Measurements from ENCODE around the gene COG6.

The COG6 gene

DNA sequence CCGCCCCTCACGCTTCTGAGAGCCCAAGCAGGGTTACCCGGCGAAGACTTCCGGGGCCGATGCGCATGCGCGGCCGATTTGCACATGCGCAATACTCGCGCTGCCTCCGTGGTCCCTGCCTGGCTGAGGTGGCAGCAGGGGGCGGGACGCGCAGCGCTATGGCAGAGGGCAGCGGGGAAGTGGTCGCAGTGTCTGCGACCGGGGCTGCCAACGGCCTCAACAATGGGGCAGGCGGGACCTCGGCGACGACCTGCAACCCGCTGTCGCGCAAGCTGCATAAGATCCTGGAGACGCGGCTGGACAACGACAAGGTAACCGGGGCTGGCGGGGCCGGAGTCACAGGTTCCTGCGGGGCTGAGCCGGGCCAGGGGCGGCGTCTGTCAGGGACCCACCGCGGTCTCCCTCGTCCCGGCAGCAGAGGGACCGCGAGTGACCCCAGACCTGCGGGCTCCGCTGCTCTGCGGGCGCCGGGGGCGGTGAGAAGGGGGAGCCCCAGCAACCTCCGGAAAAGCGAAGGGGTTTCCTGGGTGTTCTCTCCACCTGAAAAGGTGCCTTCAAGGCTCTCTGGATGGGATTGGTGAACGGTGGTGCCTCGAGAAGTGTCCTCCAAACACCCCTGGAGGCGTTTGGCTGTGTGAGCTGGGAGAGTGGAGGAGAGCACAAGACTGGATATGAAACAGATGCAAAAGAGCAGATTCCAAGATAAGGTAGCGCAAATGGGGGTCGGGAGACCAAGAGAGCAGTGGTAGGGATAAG is at the start of gene COG6:
Gene COG6, plus strand, starts transcription at position 94 of the 756 bp plus-strand sequence. Its CDS starts 65 bp downstream, at position 159.
- peak; percentile 96 for DNase-seq (ENCODE audit: low read depth, low spot score)

GRCh38 chr13:39605677-39606320 is 49.7 kb upstream of the COG6 start:
- no peak for DNase-seq (ENCODE audit: low read depth, low spot score)

- DNase-seq (ENCODE audit: low read depth, low spot score): no peak
These were observed 47.6 kb upstream of the COG6 start for GRCh38 chr13:39607876-39608275.

DNA sequence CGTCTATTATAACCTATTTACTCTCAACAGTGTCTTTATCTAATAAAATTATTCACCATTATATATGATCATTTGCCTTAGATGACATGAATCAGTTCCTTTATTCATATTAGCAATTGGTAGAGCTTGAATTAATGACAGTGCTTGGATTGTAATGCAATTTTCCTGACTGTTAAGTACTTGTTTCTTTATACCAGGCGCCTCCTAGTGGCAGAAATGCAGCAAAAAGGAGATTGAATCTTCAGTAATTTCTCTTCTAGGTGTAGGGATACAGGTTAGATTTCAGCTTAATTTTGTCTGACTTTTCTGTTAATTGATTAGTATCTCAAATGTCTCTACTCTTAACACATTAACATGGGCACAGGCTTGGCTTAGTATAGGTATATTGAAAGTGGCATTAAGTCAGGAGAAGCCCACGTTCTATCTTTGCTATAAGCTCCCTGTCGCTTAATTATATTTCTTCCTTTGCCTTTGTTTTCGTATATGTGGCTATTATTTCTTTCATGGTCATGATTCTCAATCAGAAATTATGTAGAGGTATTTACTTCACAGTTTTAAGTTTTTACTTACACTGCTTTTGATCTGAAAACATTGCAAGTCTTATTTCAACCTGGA is 43.3 kb upstream of the COG6 start:
- DNase-seq (ENCODE audit: low read depth, low spot score): no peak

DNA sequence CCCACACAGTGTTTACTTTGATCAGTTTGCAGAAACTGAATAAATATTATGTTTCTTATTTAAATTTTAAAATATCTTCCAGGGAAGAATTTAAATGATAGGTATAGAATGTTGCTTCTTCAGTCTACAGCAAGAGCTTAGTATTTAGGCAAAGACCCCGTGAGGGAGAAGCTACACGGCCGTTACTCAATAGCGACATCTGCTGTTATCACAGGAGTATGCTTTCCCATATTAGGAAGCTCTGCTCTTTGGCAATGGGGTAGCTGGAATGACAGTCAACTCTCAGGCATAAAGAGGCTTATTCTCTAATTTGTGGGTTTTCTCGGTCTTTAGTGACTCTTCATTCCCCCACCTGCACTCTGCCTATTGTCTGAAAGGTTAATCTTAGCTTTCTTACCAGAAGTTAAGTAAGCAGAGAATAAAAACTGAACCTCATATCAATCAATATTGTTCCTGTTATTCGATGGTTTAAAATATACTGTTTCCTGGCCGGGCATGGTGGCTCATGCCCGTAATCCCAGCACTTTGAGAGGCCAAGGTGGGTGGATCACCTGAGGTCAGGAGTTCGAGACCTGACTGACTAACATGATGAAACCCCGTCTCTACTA is 39.3 kb upstream of the COG6 start:
- peak; percentile 45 for DNase-seq (ENCODE audit: low read depth, low spot score)

- DNase-seq (ENCODE audit: low read depth, low spot score): peak; percentile 58
These were observed 36.9 kb upstream of the COG6 start for GRCh38 chr13:39618561-39618960.

GRCh38 chr13:39623466-39623865 is 32.0 kb upstream of the COG6 start:
- DNase-seq (ENCODE audit: low read depth, low spot score): no peak

DNA sequence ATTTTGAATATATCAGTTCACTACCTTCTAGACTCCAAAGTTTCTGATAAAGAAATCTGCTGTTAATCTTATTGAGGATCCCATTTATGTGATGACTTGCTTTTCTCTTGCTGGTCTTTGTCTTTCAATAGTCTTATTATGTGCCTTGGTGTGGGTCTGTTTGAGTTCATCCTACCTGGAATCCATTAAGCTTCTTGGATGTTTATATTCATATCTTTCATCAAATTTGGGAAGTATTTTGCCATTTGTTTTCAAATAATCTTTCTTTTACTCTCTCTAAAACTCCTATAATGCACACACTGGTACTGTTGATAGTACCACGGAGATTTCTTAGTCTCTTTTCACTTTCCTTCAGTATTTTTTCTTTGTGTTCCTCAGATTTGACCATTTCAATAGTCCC is 24.2 kb upstream of the COG6 start:
- DNase-seq (ENCODE audit: low read depth, low spot score): no peak

- DNase-seq (ENCODE audit: low read depth, low spot score): no peak
These were observed 22.5 kb upstream of the COG6 start for GRCh38 chr13:39632994-39633393.

- no peak for DNase-seq (ENCODE audit: low read depth, low spot score)
These were observed 19.9 kb upstream of the COG6 start for GRCh38 chr13:39635564-39635963.

DNA sequence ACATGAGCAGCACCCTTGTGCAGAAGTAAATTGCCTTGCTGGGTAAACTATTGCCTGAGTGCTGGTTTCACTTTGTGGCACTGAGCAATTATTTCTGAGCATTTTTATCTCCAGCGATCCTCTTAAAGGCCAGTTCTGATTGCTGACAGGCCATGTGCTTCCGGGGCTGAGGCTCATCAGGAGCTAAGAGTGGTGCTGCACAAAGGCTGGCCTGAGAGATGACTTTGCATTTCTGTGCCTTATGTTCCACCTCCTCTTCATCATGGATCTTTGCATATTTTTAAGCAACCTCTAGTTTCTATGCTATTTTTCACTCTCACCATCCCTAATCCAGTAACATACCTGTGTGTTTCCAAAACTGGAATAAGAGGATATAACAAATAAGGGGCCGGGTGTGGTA is 17.6 kb upstream of the COG6 start:
- DNase-seq (ENCODE audit: low read depth, low spot score): no peak

GRCh38 chr13:39641645-39642044 is 13.8 kb upstream of the COG6 start:
- DNase-seq (ENCODE audit: low read depth, low spot score): no peak

GRCh38 chr13:39646122-39646521 is 9.3 kb upstream of the COG6 start:
- no peak for DNase-seq (ENCODE audit: low read depth, low spot score)

DNA sequence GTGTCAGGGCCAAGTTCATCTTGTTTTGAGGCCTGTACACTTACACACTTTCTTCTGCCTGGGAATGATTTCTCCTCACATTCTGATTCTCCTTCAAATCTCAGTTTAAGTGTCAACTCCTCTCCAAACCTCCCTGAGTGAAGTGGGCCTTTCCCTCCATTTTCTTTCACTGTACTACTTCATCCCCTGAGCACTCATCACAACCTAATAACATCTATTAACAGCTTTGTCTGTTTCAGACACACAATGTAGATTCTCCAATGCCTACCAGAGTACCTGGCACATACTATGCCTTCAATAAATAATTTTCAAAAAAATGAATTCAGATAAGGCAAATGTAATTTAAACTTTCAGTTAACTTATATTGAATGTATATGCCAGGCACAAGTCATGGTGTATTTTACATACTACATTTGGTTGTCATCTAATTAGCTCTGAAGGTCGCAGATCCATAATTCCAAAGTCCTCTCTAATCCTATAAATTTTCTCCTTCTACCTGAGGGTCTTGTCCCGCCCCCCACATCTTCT is 357 bp upstream of the COG6 start:
- DNase-seq (ENCODE audit: low read depth, low spot score): no peak

GRCh38 chr13:39656325-39656677 is 839 bp downstream of the COG6 start:
- no peak for DNase-seq (ENCODE audit: low read depth, low spot score)

DNA sequence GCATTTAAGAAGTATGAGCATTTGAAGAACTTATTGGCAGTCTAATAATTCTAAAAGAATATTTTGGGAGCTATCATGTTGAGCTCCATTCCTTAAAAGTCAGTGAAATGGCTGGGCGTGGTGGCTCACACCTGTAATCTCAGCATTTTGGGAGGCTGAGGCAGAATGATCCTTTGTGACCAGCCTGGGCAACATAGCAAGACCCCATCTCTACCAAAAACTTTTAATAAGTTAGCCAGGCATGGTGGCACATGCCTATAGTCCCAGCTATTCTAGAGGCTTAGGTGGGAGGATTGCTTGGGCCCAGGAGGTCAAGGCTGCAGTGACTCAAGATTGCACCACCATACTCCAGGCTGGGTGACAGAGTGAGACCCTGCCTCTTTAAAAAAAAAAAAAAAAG is 8.0 kb downstream of the COG6 start:
- DNase-seq (ENCODE audit: low read depth, low spot score): no peak

- no peak for DNase-seq (ENCODE audit: low read depth, low spot score)
These were observed 8.5 kb downstream of the COG6 start for GRCh38 chr13:39663958-39664357.

DNA sequence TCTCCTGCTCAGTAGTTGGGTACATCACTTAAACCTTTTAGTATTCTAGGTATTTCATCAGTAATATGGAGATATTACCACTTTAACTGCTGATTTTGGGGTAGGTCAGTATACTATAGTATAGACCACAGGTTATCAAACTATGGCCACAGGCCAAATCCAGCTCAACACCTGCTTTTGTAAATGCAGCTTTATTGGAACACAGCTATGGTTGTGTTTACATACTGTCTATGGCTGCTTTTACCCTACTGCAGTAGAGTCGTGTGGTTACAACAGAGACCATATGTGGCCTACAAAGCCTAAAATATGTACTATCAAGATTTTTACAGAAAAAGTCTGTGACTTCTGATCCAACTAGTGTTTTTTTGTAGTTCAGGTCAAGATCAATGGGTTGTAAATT is 10.3 kb downstream of the COG6 start:
- no peak for DNase-seq (ENCODE audit: low read depth, low spot score)

DNA sequence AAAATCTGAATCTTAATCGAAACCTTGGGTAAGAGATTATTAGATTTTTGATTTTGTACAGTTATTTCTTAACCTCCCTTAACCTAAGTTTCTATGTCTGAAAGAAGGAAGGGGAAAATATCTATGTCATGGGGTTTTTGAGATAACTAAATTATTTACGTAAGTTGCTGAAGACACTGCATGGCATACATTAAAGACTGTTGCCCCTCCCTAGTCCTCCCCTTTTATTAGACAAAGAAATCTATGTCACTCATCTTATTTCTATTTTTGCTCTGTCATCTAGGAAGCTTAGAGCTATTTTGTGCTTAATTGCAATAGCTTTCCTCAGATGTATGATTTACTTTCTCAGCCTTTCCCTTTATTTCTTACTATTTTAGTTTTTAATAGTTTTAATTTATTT is 15.0 kb downstream of the COG6 start:
- no peak for DNase-seq (ENCODE audit: low read depth, low spot score)

DNA sequence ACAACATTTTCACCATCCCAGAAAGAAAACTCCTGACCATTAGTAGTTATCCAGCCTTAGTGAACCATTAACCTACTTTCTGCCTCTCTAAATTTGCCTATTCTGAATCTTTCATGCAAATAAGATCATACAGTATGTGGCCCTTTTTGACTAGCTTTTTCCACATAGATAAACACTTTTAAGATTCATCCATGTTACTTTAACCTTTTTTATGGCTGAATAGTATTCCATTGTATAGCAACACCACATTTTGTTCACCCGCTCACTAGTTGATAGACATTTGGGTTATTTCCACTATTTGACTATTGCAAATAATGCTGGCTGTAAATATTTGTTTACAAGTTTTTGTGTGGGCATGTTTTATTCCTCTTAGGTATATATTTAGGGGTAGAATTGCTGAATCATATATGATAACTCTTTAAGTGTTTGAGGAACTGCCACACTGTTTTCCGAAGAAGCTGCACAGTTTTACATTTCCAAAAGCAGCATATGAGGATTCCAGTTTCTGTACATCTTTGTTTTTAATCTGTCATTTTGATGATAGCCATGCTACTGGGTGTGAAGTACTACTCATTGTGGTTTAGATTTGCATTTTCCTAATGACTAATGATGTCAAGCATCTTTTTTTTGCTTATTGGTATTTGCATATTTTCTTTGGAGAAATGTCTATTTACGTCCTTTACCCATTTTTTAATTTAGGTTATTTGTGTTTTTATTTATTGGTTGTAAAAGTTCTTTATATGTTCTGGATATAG is 17.1 kb downstream of the COG6 start:
- DNase-seq (ENCODE audit: low read depth, low spot score): no peak

DNA sequence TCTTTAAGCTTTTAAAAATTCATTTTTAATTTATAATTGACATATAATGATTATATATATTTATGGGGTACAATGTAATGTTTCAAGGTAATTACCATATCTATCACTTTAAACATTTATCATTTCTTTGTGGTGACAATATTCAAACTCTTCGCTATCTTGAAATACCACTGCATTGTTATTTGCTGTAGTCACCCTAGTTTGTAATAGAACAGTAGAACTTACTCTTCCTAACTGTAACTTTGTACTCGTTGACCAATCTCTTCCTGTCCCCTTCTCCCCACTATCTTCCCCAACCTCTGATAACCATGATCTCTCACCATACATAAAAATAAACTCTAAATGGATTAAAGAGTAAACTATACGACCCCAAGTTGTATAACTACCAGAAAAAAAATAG is 20.4 kb downstream of the COG6 start:
- no peak for DNase-seq (ENCODE audit: low read depth, low spot score)
